SK-N-MC (cell line): ENCODE data around the gene PPARG.

ENCODE experiments used
- EZH2 ChIP-seq: fragments of 200-600 bp; sonication (generic); IDR thresholded peaks from one replicate; pipeline ENCODE4 v1.6.1; 2017; ENCODE audit warnings: antibody characterized with exemption
- POLR2AphosphoS5 ChIP-seq: IDR thresholded peaks from 2 replicates; pipeline ENCODE4 v1.6.1; 2012; ENCODE audit warnings: mild to moderate bottlenecking, low read depth, low read length, borderline replicate concordance

- TF ChIP-seq EZH2 (no peak), POLR2AphosphoS5 (no peak)
Measured at GRCh38 chr3:12375572-12375971, 86.7 kb downstream of the PPARG start.
